HEK293 (cell line): ENCODE results near the gene SFPQ.
"Not testable (repeated sequence)": the region's sequence is repeated elsewhere in the genome, so short reads cannot be mapped to it uniquely, and the experiment has no call there.

ENCODE experiments used
- CTCF ChIA-PET: fragments of 350-600 bp; formaldehyde crosslinking; extraction: SDS; loops from one replicate; lab custom pipeline; 2021; ENCODE audit warnings: antibody characterized with exemption; lab: Yijun Ruan, JAX
- POLR2A ChIA-PET: fragments of 300-600 bp; formaldehyde crosslinking; extraction: SDS; loops from one replicate; lab custom pipeline; 2020; ENCODE audit warnings: antibody characterized with exemption, inconsistent platforms; lab: Yijun Ruan, JAX
- H3K27ac ChIP-seq: fragments of 200-500 bp; sonication (Bioruptor generic); 2 replicates; pipeline ENCODE4 v1.5.1; 2014; ENCODE audit warnings: low read depth, low read length, control low read depth, inconsistent platforms; ENCODE audit errors: extremely low read depth
- H3K36me3 ChIP-seq, 2 experiments: fragments of 200-500 bp in 1 of 2; sonication (Bioruptor generic) in 1 of 2; 1 replicate in 1 of 2; 2 replicates in 1 of 2; pipeline ENCODE4 v1.5.1; 2014 to 2017; ENCODE audit warnings: inconsistent platforms in 2 of 2, low read length in 2 of 2; ENCODE audit not compliant: control insufficient read depth in 2 of 2, insufficient read depth in 1 of 2
- H3K4me1 ChIP-seq: fragments of 200-500 bp; sonication (Bioruptor generic); 2 replicates; pipeline ENCODE4 v1.5.1; 2014; ENCODE audit warnings: mild to moderate bottlenecking, low read length, inconsistent platforms; ENCODE audit not compliant: control insufficient read depth, insufficient read depth
- H3K4me3 ChIP-seq: 2 replicates; pipeline ENCODE4 v1.5.1; 2011; ENCODE audit warnings: low read depth, mild to moderate bottlenecking, control low read depth, low read length, moderate library complexity
- H3K9me3 ChIP-seq: fragments of 200-500 bp; sonication (Bioruptor generic); 2 replicates; pipeline ENCODE4 v1.5.1; 2014; ENCODE audit warnings: low read depth, low read length, inconsistent platforms; ENCODE audit not compliant: control insufficient read depth, insufficient read depth
- FEZF1 ChIP-seq: fragments of 450-650 bp; formaldehyde crosslinking; IDR thresholded peaks from 2 replicates; pipeline ENCODE4 v1.5.1; 2016; ENCODE audit warnings: missing biosample characterization, missing genetic modification characterization
- GLIS2 ChIP-seq: fragments of 450-650 bp; formaldehyde crosslinking; IDR thresholded peaks from 2 replicates; pipeline ENCODE4 v1.5.1; 2016; ENCODE audit warnings: missing biosample characterization, missing genetic modification characterization
- HOXC10 ChIP-seq: sonication (generic); formaldehyde crosslinking; IDR thresholded peaks from 2 replicates; pipeline ENCODE4 v1.8.1; 2023; ENCODE audit warnings: mild to moderate bottlenecking, missing genetic modification reagents
- HOXD13 ChIP-seq: sonication (generic); formaldehyde crosslinking; IDR thresholded peaks from 2 replicates; pipeline ENCODE4 v1.8.0; 2022; ENCODE audit warnings: missing genetic modification reagents, borderline replicate concordance
- KLF16 ChIP-seq: fragments of 450-650 bp; formaldehyde crosslinking; IDR thresholded peaks from 2 replicates; pipeline ENCODE4 v1.5.1; 2017; ENCODE audit warnings: missing biosample characterization, missing genetic modification characterization
- MZF1 ChIP-seq: fragments of 450-650 bp; formaldehyde crosslinking; IDR thresholded peaks from 2 replicates; pipeline ENCODE4 v1.5.1; 2017; ENCODE audit warnings: missing biosample characterization, missing genetic modification characterization, borderline replicate concordance
- SALL2 ChIP-seq: fragments of 450-650 bp; formaldehyde crosslinking; IDR thresholded peaks from 2 replicates; pipeline ENCODE4 v1.5.0; 2017; ENCODE audit warnings: missing biosample characterization, mild to moderate bottlenecking, missing genetic modification characterization, borderline replicate concordance
- SETDB1 ChIP-seq: IDR thresholded peaks from one replicate; pipeline ENCODE4 v1.6.1; 2017; ENCODE audit warnings: mild to moderate bottlenecking, low read length, moderate library complexity, mixed read lengths; ENCODE audit not compliant: insufficient read length
- SP7 ChIP-seq: fragments of 450-650 bp; formaldehyde crosslinking; IDR thresholded peaks from 2 replicates; pipeline ENCODE4 v1.5.1; 2016; ENCODE audit warnings: missing biosample characterization, missing genetic modification characterization
- ZBTB20 ChIP-seq: fragments of 450-650 bp; formaldehyde crosslinking; IDR thresholded peaks from 2 replicates; pipeline ENCODE4 v1.5.1; 2016; ENCODE audit warnings: missing biosample characterization, missing genetic modification characterization
- ZNF248 ChIP-seq: fragments of 450-650 bp; formaldehyde crosslinking; IDR thresholded peaks from 2 replicates; pipeline ENCODE4 v1.5.1; 2017; ENCODE audit warnings: missing biosample characterization, missing genetic modification characterization
- ZNF394 ChIP-seq: fragments of 450-650 bp; formaldehyde crosslinking; IDR thresholded peaks from 2 replicates; pipeline ENCODE4 v1.5.1; 2016; ENCODE audit warnings: missing biosample characterization, missing genetic modification characterization, mild to moderate bottlenecking, moderate library complexity, borderline replicate concordance
- ZNF560 ChIP-seq: fragments of 450-650 bp; formaldehyde crosslinking; IDR thresholded peaks from 2 replicates; pipeline ENCODE4 v1.5.1; 2017; ENCODE audit warnings: missing biosample characterization, missing genetic modification characterization, borderline replicate concordance
- ZNF624 ChIP-seq: fragments of 450-650 bp; formaldehyde crosslinking; IDR thresholded peaks from 2 replicates; pipeline ENCODE4 v1.5.1; 2017; ENCODE audit warnings: missing biosample characterization, missing genetic modification characterization
- ZNF701 ChIP-seq: fragments of 450-650 bp; formaldehyde crosslinking; IDR thresholded peaks from 2 replicates; pipeline ENCODE4 v1.5.1; 2016; ENCODE audit warnings: missing biosample characterization, missing genetic modification characterization
- TF ChIP-seq, protein P1 (sequence below): fragments of 450-650 bp; formaldehyde crosslinking; IDR thresholded peaks from 2 replicates; pipeline ENCODE4 v1.5.1; 2016; ENCODE audit warnings: missing biosample characterization, missing genetic modification characterization
- TF ChIP-seq, protein P2 (sequence below): fragments of 450-650 bp; formaldehyde crosslinking; IDR thresholded peaks from 2 replicates; pipeline ENCODE4 v1.5.1; 2017; ENCODE audit warnings: missing biosample characterization, missing genetic modification characterization
- TF ChIP-seq, protein P3 (sequence below): fragments of 450-650 bp; formaldehyde crosslinking; IDR thresholded peaks from 2 replicates; pipeline ENCODE4 v1.5.1; 2017; ENCODE audit warnings: missing biosample characterization, missing genetic modification characterization
- TF ChIP-seq, protein P4 (sequence below): fragments of 450-650 bp; formaldehyde crosslinking; IDR thresholded peaks from 2 replicates; pipeline ENCODE4 v1.5.1; 2016; ENCODE audit warnings: missing biosample characterization, missing genetic modification characterization
- TF ChIP-seq, protein P5 (sequence below): fragments of 450-650 bp; formaldehyde crosslinking; IDR thresholded peaks from 2 replicates; pipeline ENCODE4 v1.5.1; 2016; ENCODE audit warnings: missing biosample characterization, missing genetic modification characterization

SFPQ gene

DNA sequence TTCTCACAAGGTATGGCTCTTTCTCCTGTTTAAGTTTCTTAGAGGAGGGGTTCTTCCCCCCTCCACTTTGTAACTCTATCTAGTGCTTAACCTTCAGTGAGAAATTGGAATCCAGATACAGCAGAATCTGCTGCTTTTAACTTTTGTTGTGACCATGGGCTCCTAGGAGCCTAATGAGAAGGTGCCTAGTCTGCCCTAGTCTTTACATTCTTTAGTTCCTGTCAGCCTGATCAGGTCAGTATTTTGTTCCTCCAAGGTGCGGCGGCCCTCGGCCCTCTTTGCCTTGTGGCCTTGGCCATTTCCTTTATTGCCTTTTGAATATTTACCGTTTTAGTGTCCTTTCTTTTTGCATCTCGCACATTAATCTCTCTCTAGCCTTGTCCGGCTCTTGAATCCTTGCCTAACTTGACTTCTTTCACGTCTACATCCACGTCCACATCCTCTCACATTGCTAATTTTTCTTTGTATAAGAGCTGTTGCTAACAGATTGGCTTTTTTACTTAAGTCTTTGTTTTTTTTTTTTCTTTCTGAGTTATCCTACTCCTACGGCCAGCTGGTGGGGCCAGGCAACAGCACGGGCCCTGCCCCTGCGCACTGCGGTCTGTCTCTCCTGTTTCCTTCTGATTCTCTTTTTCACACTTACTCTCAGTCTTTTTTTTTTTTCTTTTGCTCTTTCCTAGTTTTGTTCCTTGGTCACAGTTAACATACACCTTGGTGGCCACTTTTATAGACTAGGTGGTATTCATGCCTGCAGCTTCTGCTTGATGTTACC lies 49.0 kb downstream of the SFPQ start:
- H3K27ac ChIP-seq: no peak overlapping the region
- no peaks in the 10 kb centered on the region for H3K36me3 ChIP-seq
- no peak for TF ChIP-seq ZBTB20 (tag by site-specific recombination)
- TF ChIP-seq FEZF1 (tag by site-specific recombination): no peak
- no peak for TF ChIP-seq ZNF701 (tag by site-specific recombination)
- no peak for TF ChIP-seq KLF16 (tag by site-specific recombination)
- TF ChIP-seq ZNF624 (tag by site-specific recombination): no peak
- TF ChIP-seq HOXC10 (CRISPR knock-in tag): no peak
- TF ChIP-seq, protein P1, sequence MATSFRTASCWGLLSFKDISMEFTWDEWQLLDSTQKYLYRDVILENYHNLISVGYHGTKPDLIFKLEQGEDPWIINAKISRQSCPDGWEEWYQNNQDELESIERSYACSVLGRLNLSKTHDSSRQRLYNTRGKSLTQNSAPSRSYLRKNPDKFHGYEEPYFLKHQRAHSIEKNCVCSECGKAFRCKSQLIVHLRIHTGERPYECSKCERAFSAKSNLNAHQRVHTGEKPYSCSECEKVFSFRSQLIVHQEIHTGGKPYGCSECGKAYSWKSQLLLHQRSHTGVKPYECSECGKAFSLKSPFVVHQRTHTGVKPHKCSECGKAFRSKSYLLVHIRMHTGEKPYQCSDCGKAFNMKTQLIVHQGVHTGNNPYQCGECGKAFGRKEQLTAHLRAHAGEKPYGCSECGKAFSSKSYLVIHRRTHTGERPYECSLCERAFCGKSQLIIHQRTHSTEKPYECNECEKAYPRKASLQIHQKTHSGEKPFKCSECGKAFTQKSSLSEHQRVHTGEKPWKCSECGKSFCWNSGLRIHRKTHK (tag by site-specific recombination): no peak
- no peak for TF ChIP-seq HOXD13 (CRISPR knock-in tag)
- TF ChIP-seq, protein P2, sequence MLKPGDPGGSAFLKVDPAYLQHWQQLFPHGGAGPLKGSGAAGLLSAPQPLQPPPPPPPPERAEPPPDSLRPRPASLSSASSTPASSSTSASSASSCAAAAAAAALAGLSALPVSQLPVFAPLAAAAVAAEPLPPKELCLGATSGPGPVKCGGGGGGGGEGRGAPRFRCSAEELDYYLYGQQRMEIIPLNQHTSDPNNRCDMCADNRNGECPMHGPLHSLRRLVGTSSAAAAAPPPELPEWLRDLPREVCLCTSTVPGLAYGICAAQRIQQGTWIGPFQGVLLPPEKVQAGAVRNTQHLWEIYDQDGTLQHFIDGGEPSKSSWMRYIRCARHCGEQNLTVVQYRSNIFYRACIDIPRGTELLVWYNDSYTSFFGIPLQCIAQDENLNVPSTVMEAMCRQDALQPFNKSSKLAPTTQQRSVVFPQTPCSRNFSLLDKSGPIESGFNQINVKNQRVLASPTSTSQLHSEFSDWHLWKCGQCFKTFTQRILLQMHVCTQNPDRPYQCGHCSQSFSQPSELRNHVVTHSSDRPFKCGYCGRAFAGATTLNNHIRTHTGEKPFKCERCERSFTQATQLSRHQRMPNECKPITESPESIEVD (tag by site-specific recombination): no peak
- no peak for TF ChIP-seq ZNF248
- no peak for TF ChIP-seq ZNF394
- TF ChIP-seq MZF1 (tag by site-specific recombination): no peak
- TF ChIP-seq, protein P3, sequence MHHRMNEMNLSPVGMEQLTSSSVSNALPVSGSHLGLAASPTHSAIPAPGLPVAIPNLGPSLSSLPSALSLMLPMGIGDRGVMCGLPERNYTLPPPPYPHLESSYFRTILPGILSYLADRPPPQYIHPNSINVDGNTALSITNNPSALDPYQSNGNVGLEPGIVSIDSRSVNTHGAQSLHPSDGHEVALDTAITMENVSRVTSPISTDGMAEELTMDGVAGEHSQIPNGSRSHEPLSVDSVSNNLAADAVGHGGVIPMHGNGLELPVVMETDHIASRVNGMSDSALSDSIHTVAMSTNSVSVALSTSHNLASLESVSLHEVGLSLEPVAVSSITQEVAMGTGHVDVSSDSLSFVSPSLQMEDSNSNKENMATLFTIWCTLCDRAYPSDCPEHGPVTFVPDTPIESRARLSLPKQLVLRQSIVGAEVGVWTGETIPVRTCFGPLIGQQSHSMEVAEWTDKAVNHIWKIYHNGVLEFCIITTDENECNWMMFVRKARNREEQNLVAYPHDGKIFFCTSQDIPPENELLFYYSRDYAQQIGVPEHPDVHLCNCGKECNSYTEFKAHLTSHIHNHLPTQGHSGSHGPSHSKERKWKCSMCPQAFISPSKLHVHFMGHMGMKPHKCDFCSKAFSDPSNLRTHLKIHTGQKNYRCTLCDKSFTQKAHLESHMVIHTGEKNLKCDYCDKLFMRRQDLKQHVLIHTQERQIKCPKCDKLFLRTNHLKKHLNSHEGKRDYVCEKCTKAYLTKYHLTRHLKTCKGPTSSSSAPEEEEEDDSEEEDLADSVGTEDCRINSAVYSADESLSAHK (tag by site-specific recombination): no peak
- no peak for TF ChIP-seq SALL2 (tag by site-specific recombination)
- no peak for TF ChIP-seq GLIS2
- TF ChIP-seq, protein P4, sequence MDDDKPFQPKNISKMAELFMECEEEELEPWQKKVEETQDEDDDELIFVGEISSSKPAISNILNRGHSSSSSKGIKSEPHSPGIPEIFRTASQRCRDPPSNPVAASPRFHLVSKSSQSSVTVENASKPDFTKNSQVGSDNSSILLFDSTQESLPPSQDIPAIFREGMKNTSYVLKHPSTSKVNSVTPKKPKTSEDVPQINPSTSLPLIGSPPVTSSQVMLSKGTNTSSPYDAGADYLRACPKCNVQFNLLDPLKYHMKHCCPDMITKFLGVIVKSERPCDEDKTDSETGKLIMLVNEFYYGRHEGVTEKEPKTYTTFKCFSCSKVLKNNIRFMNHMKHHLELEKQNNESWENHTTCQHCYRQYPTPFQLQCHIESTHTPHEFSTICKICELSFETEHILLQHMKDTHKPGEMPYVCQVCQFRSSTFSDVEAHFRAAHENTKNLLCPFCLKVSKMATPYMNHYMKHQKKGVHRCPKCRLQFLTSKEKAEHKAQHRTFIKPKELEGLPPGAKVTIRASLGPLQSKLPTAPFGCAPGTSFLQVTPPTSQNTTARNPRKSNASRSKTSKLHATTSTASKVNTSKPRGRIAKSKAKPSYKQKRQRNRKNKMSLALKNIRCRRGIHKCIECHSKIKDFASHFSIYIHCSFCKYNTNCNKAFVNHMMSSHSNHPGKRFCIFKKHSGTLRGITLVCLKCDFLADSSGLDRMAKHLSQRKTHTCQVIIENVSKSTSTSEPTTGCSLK (tag by site-specific recombination): no peak
- no peak for TF ChIP-seq ZNF560 (tag by site-specific recombination)
- no peak for TF ChIP-seq SETDB1
- no peak for TF ChIP-seq SP7 (tag by site-specific recombination)
- TF ChIP-seq, protein P5, sequence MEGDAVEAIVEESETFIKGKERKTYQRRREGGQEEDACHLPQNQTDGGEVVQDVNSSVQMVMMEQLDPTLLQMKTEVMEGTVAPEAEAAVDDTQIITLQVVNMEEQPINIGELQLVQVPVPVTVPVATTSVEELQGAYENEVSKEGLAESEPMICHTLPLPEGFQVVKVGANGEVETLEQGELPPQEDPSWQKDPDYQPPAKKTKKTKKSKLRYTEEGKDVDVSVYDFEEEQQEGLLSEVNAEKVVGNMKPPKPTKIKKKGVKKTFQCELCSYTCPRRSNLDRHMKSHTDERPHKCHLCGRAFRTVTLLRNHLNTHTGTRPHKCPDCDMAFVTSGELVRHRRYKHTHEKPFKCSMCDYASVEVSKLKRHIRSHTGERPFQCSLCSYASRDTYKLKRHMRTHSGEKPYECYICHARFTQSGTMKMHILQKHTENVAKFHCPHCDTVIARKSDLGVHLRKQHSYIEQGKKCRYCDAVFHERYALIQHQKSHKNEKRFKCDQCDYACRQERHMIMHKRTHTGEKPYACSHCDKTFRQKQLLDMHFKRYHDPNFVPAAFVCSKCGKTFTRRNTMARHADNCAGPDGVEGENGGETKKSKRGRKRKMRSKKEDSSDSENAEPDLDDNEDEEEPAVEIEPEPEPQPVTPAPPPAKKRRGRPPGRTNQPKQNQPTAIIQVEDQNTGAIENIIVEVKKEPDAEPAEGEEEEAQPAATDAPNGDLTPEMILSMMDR: no peak
- no peaks in the 10 kb centered on the region for H3K4me1 ChIP-seq
- CTCF ChIA-PET: interaction anchor here (0.6 kb wide), 1 partner anchor 346 kb away, joined by 3 read pairs; no protein-coding TSS in a partner anchor
- POLR2A ChIA-PET: no interaction called here
- no peak overlapping the region for H3K4me3 ChIP-seq
- H3K9me3 ChIP-seq: no peaks in the 10 kb centered on the region

DNA sequence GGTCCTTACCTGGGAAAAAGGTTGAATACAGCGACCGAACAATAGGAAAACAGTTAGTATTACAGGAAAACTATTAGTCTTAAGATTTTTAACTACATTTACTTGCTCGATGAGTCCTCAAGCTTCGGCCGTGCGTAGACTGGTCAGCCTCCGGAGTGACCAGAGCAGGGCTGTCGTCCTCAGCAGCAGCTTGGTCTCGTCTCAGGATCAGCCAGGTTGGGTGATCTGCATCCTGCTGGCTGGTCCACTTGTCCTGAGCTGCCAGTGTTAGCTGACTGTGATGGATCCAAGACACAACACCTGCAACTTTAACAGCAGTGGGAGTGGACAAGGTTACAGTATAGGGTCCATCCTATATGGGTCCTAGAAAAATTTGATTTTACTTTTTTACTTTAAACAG lies 50.2 kb downstream of the SFPQ start:
- H3K4me1 ChIP-seq, H3K9me3 ChIP-seq, POLR2A ChIA-PET, H3K4me3 ChIP-seq, H3K36me3 ChIP-seq, H3K27ac ChIP-seq: not testable (repeated sequence)
- CTCF ChIA-PET: interaction anchor here (0.7 kb wide), 1 partner anchor 12 kb away, joined by 3 read pairs; no protein-coding TSS in a partner anchor

DNA sequence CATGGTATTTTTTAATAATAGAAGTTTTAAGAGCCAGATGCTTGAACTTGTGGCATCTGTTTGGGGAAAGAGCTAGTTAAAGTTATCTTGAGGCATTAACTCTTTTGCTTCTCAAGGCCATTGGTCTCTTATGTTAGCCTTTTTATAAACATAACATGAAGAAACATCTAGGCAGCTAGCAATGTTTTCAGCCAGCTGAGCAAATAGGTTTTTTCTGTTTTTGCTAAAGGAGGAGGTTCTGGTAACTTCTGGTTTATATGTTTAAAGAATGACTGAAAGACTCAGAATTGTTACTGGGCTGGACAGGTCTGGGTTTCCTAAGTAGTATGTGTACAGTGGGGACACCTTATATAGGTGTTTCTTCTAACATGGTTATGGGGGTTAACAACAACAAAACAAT lies 50.7 kb downstream of the SFPQ start:
- H3K4me3 ChIP-seq, POLR2A ChIA-PET, H3K4me1 ChIP-seq, H3K9me3 ChIP-seq, H3K36me3 ChIP-seq, H3K27ac ChIP-seq: not testable (repeated sequence)
- CTCF ChIA-PET: interaction anchor here (0.7 to 1.4 kb wide), 2 partner anchors 12 to 289 kb away, joined by 3 read pairs; no protein-coding TSS in a partner anchor
